GM15510 (cell line): ENCODE measurements around the gene IQGAP3.

Source experiments
- POLR2A ChIP-seq: IDR thresholded peaks from 3 replicates; pipeline ENCODE4 v1.6.1; 2011; ENCODE audit warnings: borderline replicate concordance; ENCODE audit not compliant: insufficient read length; ENCODE audit errors: extremely low read depth

Gene IQGAP3

DNA sequence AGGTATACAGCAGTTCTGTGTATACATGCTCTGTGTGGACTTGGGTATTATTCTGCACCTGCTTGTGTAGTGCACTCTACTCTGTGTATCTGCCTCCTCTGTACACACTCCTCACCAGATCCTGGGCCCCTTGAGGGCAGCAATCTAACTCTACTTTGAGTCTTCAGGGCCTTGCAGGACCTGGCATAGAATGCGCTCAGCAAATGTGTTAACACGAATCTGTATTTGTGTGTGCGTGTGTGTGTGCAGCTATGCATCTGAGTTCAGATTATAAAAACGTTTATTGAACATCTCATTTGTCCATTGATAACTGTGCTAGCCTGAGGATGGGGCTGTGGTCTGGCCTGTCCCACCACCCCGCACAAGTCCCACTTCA lies 67.9 kb downstream of the IQGAP3 start:
- no peak for TF ChIP-seq POLR2A

DNA sequence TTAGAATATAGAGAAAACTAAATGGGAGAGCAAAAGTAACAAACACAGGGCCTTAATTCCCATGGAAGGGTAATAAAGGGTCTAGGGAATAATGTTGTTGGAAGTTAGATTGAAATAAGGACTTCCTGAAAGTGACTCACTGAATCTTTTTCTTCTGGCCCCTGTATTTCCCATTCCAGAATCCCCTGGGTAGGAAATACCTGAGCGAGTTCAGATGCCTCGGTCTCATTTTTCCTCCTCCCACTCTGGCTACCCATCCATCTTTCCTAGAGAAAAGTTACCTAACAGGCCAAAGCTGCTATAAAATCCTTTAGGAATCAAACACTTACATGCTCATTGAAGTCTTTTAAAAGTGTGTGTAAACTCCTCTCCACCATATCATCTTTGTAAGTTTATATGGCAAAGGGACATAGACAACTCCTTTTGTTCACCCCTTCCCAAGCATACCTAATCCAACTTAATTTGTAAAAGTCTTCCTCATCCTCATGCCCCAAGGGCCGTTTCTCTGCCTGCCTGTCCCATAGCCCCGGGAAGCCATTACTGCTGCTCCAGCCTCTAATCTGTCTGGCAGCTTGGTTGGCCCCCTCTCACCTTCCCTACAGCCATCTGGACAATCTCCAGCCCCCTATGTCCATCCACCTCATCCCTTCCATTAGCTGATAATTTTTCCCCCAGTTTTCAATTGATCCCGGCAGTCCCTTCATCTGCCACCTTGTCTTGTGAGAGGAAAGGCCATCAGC lies 68.5 kb downstream of the IQGAP3 start:
- no peak for TF ChIP-seq POLR2A

DNA sequence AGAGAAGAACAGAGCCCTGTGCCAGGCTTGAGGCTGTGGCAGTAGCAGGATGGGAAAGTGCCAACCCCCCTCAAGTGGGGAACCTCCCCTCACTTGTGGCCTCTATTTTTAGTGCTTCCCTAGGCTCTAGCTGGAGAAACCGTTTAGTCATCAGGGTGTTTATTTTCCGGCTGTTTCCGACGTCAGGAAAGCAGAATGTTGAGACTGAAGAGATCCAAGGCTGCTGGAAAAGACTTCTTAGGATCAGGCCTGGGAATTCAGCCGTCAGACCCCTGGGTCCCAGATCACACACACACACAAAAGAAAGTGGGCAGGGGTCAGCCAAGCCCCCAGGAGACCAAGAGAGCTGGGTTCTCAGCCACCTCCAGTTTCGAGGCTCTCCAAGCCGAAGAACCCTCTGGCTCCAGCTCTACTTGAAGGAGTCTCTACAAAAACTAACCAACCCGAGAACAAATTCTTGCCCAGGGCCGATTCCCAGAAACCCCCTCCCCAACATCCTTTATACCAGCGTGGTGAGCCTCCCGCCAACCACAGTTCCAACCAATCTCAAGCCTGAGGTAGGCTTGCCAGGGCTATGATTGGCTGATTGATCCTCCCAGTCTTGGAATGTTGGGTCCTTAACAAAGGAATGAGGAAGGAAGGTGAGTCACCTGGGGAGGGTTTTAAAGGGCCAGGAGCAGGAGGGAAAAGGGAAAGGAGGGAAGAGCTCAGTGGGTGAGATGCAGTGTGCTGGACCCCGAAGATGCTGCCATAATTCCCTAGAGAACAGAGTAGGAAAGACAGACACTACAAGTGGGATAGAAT lies 69.3 kb downstream of the IQGAP3 start:
- TF ChIP-seq POLR2A = no peak

DNA sequence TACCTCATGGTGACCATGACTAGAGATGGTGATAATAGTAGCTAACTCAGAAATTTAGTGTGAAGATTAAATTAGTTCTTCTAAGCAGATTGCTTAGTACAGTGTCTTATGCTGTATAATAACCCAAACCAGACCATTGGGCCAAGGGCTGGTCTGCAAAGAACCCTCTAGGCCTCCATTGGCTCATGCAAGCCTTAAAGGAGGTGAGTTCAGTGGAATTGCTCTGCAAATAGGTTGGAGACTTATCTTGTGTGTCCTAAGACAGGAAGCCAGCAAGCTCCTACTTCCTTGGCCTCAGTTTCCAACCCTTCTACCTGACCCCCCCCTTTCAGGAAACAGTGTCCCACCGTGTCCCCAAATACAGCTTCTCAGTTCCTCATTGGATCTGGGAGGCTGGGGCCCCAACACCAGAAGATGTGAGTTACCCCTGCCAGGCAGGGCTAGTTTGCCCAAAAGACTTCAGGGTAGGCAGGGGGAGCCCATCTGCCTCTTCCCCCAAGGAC lies 69.9 kb downstream of the IQGAP3 start:
- no peak for TF ChIP-seq POLR2A

DNA sequence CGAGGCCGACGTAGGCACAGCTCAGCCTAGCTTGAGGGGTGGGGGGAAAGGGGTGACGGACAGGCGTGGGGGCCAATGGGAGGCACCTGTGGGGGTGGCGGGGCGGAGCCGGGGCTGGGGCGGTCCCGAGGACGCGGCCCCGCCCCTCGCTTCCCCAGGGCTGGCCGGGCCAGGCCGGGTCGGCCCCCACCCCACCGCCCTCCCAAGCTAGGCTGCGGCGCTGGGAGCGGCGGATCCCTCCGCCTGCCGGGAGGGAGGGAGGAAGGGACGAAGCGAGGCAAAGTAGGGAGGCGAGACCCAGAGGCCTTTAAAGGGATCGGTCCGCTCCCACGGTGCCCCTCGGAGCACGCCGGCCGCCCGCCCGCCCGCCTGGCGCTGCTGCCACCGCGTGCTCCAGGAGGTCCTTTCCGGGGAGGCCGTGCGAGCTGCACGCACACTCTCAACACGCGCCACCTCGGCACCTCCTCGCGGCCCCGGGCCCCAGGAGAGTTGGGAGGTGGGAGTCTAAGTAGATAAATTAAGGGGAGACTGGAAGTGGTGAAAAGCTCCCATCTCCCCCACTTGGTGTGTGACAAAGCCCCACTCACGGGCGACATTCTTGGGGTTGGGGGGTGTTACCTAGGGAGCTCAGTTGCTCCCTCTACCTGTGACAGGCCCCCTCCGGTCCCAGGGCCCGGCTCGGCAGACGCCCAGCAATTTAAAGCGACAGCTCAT lies 71.4 kb downstream of the IQGAP3 start:
- TF ChIP-seq POLR2A = peak; percentile 57

DNA sequence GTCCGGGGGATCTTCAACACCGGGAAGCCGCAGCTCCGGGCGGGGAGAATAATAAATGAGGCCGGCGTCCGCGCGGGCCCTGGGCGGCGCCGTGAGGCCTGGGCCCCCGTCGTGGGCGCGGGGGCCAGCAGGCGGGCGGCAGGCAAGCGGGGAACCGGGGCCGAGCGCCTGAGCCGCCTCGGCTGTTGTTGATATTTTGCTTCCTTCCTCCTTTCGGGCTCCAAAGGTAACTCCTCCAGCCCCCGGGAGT lies 71.9 kb downstream of the IQGAP3 start, which contains the start of gene MEF2D:
Gene MEF2D (minus strand): TSS at position 233 of the 250 bp plus-strand sequence. CDS start 17,483 bp downstream, outside the sequence.
- TF ChIP-seq POLR2A = no peak

DNA sequence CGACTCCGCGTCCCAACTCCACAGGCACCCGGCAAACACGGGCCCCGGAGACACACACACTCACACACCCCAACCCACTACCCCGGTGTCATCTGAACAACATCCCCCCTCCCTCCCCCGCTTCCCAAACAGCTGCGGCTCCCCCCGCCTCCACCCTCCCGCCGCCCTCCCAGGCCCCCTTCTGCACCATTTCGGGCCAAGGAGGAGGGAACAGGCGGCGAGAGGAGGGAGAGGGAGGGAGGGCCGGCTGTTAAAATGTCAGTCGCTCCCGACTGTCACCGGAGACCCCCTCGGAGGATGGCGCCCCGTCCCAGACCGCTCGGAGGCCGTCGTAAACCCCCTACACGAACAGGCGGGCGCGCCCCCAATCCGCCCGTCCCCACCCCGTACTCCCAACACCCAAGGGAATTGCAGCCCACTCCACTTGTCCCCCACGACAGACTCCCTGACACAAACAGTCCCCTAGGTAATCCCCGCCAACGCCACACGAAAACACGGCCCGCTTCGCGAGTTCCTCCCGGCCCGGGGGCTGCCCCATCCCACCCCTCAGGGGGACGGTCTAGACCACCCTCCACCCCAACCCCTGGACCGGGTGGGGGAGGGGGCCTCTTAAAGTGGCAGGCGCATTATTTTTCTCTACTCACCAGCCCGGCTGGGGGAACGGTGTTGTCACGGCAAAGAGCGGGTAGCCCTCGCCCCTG lies 72.4 kb downstream of the IQGAP3 start:
- no peak for TF ChIP-seq POLR2A

DNA sequence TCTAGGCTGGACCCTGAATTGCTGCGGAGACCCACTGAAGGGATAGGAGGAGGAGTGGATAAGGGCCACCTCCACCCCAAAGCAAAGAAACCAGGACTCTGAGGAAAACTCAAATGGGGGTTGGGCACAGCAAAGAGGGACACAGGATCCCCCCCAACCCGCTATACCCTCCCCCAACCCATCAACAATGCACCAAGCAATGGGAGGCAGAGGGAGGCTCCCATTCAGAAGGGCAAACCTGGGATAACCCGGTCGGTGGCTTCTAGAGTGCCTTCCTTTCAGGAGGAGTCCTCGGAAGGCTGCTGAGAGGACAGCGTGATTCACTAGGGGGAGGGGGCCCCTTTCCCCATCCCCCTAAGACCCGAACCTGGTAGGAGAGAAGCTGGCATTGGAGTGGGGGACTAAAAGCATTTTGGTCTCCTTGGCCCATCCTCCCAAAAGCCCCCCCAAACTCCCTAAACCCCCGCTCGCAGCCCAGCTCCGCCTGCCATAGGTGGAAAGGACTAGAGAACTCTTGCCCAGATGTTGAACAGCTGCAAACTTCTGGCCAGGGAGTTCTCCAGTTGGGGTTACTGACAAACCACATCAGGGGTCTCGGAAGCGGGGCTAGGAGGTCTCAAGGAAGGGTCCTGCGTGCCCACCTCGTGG lies 73.0 kb downstream of the IQGAP3 start:
- no peak for TF ChIP-seq POLR2A

DNA sequence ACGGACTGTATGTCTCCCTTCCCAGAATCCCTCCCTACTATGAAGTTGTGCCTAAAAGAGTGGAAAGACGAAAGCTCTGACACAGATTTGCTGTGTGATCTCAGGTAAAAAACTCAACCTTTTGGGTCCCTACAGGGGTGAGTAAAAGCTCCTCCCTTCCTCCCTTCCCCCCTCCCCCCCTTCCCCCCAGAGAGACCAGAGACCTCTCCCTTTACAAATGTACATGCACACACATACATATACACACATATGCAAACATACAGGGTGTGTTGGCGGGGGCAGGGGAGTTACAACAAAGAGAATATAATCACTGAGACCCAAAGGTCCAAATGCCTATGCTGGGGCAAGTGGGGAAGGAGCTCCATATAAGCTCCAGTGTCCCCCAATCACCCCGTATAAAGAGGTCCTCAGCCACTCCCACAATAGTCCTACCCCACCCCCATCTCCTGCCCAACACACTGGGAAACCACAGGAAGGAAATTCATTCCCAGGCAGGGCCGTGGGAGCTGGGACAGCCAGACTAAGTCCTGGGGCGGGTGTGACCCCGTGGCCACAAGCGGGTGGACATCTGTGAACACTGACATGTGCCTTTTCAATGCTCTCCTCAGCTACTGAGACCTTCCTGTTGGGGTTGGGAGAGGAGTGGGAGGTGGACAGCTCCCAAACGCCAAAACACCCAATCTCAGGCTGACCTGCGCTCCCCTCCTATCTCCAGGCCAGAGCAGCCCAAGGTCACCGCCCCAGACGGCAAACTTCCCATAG lies 73.8 kb downstream of the IQGAP3 start:
- TF ChIP-seq POLR2A = no peak

DNA sequence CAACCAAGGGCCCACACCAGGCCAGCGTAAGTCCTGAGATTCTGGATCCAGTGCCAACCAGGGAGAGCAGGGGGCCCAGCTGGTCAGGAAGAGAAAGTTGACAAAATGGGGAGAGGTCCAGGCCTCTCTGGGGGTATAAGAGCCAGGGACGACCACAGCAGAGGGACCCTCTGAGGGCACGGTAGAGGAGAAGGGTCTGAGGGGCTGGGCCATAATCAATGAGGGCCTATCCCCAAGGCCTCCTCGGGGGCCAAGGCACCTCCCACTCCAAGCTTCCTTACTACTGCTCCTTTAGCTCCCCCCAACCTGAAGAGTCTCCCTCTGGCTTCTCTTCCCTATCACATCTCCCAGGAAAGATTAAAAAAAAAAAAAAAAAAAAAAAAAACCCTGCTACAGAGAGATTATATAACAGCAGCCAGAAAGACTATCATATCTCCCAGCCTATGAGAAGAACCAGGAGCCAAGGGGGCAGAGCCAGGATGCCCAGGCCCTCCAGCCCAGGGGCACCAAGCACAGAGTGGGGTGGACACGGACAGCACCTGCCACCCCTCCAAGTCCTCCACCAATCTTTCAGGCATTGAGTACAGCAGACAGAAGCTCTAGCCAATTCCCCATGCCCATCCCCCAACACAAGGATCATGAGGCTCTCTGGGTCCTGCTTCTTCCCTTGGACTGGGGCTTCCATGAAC lies 74.5 kb downstream of the IQGAP3 start:
- no peak for TF ChIP-seq POLR2A

DNA sequence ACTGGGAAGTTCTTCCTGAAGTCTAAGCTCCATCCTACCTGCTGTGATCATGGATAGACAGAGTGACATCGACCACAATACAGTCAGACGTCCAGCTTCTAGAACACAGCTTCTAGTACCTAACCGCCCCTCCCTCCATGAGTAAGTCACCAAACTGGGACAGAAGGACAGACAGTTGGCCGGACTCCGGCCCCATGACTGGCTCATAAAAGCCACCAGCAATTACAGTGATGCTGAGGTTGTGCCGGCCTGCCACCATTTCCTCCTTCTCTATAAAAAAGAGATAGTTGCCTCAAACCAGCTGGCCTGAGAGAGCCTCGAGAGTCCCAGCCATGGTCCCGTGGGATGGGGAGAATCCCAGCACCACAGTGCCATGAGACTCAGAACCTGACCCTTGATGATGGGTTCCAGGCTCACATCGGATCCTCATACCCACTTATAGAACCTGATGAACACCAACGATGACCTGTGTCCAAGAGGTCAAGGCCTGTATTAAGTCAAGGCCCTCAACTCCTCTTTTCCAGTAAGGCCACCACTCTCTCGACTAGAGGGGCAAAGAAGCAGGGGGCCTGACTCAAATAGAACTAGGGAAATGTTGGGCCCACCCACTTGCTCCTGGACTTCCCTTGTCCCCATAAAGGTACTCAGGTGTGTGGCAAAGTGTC lies 75.2 kb downstream of the IQGAP3 start:
- TF ChIP-seq POLR2A = no peak

DNA sequence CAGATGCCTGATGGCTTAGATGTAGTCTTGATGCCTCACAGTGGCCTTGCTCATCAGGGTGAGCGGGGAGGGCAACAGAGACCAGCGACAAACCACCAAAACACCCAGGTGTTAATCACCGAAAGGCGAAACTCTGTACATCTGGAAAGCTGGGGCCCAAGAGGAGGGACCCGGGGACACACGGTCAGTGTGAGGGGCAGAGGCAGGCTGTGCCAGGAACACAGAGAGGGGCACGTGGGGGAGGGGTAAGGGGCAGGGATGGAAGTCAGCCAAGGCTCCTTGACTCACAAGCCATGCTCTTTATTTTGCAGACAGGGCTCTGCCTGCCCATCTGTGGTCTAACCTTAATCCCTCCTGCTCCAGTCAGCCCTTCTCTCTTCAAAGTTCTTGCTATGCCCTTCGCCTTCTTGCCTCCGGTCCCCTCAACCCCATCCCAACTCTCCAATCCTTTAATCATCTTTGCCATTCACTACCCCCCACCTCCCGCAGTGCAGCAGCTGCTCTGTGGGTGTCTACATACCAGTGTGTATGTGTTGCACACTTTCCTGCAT lies 76.1 kb downstream of the IQGAP3 start:
- TF ChIP-seq POLR2A = peak; percentile 36

DNA sequence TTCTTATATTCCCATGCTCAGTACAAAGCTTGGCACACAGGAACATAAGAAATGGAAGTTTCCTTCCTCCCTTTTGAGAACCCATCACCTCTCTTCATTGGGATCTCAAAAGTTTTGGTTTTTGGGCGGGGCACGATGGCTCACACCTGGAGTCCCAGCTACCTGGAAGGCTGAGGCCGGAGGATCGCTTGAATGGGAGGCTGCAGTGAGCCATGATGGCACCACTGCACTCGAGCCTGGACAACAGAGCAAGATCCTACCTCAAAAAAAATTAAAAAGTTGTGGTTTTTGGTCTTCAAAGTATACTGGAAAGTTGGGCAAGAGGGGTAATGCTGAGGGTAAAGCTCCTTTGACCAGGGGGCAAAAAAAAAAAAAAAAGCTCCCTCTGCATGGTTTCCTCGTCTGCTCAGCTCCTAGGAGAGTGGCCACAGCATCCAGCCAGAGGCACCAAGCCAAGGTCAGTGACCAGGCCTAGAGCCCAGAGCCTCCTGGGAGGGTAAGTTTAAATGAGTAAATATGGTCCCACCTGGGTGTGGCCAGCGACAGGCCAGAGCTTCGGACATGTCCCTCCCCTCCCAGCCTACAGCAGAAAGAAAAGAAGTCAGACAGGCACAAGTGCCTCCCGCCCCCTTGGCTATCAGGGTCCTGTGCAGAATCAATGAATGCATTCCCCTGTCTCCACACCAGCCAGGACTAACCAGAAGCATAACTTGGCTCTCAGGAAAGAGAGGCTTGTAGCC lies 76.8 kb downstream of the IQGAP3 start:
- no peak for TF ChIP-seq POLR2A
